Measurements from ENCODE around the gene SV2B.

Gene SV2B

DNA sequence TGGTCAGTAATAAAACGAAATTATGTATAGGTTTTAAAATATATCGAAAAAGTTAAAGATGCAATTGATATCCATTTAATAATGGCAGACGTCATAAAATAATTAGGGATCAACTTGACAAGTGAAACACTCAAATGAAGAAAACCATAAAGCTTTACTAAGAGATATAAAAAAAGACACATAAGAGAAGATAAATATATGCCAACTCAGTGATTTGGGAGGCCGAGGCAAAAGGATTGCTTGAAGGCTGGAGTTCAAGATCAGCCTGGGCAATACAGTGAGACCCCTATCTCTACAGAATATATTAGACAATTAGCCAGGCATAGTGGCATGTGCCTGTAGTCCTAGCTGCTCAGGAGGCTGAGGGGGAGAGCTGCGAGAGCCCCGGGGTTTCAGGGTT is 190.5 kb downstream of the SV2B start:
- no peak overlapping the region for H3K27ac ChIP-seq
- TF ChIP-seq, protein P1, sequence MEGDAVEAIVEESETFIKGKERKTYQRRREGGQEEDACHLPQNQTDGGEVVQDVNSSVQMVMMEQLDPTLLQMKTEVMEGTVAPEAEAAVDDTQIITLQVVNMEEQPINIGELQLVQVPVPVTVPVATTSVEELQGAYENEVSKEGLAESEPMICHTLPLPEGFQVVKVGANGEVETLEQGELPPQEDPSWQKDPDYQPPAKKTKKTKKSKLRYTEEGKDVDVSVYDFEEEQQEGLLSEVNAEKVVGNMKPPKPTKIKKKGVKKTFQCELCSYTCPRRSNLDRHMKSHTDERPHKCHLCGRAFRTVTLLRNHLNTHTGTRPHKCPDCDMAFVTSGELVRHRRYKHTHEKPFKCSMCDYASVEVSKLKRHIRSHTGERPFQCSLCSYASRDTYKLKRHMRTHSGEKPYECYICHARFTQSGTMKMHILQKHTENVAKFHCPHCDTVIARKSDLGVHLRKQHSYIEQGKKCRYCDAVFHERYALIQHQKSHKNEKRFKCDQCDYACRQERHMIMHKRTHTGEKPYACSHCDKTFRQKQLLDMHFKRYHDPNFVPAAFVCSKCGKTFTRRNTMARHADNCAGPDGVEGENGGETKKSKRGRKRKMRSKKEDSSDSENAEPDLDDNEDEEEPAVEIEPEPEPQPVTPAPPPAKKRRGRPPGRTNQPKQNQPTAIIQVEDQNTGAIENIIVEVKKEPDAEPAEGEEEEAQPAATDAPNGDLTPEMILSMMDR (IDR thresholded peaks at IDR 0.05) = no peak
- TF ChIP-seq ZFX (IDR thresholded peaks at IDR 0.05; ENCODE audit: borderline replicate concordance) = no peak

DNA sequence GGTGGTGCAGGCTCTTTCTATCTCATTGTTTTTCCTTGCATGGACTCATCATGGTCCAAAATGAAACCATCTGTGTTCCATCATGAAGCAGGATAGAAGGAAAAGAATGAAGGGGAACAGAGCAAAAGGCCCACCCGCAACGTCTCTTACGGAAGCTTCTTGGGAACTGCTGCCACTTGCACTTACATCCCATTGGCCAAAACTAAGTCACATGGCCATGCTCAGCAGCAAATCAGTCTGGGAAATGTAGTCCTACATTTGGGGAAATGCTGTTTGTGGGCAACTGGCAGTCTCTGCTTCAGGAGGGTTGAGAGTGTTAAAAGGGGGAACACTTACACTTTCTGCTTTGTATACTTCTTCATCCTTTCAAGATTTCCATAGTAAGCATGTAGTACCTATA is 191.6 kb downstream of the SV2B start:
- no peak overlapping the region for H3K27ac ChIP-seq
- TF ChIP-seq, protein P1 (IDR thresholded peaks at IDR 0.05) = no peak
- no peak for TF ChIP-seq ZFX (IDR thresholded peaks at IDR 0.05; ENCODE audit: borderline replicate concordance)

DNA sequence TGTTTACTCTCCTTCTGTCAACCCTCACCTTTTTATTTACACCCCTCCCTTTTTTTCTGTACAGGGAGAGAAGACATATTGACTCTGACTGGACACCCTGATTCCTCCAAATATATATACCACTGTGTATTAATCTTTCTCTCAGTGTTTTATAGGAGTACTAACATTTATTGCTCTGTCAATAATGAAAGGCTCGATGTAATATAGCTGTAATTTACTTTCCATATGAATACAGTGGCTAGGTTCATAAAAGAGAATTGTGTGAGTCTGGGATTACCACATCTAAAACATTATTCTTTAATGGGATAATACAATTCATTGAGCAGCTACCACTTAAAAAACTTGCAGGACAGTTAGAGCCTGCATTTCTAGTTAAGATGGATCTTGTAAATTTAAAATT is 194.3 kb downstream of the SV2B start:
- no peak overlapping the region for H3K27ac ChIP-seq
- TF ChIP-seq ZFX (IDR thresholded peaks at IDR 0.05; ENCODE audit: borderline replicate concordance) = no peak
- TF ChIP-seq, protein P1 (IDR thresholded peaks at IDR 0.05) = no peak

DNA sequence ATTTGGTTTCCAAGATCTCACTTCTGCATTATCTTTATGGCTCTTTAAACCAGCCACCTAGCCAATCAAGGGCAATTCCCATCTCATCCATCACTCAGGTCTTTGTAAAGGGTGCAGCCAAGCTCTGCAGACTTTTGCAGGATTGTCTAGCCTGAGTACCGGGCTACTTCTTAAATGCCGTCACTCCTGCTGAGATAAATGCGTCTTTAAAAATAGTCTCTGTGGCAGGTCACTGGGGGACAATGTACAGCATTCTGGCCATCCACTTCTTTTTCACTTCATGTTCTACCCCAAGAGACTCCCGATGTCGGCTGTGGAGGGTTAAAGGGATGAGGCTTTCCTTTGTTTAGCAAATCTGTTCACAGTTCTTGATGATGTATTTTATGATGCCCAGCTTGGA is 194.7 kb downstream of the SV2B start:
- TF ChIP-seq, protein P1 (IDR thresholded peaks at IDR 0.05) = no peak
- H3K27ac ChIP-seq = no peak overlapping the region

DNA sequence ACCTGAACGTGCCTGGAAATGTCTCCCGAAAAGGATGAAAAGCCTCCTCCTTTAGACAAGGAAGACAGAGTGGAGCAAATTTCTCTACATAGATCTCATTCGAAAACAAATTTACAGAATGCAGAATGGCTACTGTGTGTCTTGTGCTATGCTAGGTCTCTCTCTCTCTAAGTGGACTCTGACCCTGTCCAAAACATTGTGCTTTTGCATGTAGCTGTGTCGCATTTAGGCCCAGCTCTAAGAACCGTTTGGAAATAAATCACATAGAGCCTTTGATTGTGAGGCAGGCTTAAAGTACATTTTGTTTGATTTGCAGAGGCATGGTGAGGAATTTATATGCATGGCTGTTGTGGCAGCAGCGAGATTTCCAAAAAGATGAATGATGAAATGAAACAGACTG is 198.0 kb downstream of the SV2B start:
- TF ChIP-seq, protein P1 (IDR thresholded peaks at IDR 0.05) = no peak
- TF ChIP-seq ZFX (IDR thresholded peaks at IDR 0.05; ENCODE audit: borderline replicate concordance) = no peak
- no peak overlapping the region for H3K27ac ChIP-seq

DNA sequence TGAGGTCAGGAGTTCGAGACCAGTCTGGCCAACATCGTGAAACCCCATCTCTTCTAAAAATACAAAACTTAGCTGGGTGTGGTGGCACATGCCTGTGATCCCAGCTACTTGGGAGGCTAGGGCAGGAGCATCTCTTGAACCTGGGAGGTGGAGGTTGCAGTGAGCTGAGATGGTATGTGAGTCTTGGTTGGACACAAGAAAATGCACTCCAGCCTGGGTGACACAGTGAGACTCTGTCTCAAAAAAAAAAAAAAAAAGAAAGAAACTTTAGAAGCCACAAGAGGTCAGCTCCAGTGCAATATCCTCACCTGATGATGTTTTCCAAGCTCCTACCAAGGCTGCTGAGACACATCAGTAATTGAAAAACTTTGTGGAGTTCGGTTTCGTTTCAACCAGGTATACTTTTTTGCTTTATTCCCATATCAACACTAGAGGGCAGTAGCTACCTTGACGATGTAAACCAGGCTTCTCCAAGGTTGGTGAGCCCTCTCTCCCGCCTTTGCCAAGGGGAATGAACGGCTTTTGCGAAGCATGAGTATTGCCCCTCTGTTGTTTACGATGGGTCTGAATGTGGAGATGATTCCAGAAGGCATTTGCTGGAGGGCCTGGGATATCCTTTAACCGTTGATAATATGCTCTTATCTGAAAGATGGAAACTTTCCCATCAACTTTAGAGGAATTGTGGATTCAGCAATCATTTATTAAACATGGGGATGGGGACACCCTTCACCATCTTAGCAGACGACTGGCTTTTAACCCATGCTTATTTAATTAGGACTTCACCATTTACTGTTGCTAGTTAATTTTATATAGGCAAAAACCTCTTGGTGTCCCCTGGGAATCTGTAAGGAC is 202.8 kb downstream of the SV2B start:
- TF ChIP-seq, protein P1 (IDR thresholded peaks at IDR 0.05) = peak; percentile 81
- no peak for TF ChIP-seq ZFX (IDR thresholded peaks at IDR 0.05; ENCODE audit: borderline replicate concordance)
- no peak overlapping the region for H3K27ac ChIP-seq

GRCh38 chr15:91304210-91304609 is 204.2 kb downstream of the SV2B start:
- no peak for TF ChIP-seq ZFX (IDR thresholded peaks at IDR 0.05; ENCODE audit: borderline replicate concordance)
- TF ChIP-seq, protein P1 (IDR thresholded peaks at IDR 0.05) = no peak
- no peak overlapping the region for H3K27ac ChIP-seq

All from 22Rv1 (cell line).